ENCODE measurements around the gene CYP2E1. TPM values are rescaled to one million over a fixed set of nuclear protein-coding genes. Genes with fewer than 3 reads are reported as not detected.

The CYP2E1 gene
- total and polyA plus RNA-seq, 2 donors from 2014 or later: 2.9 to 3.4 TPM

- no peak for FAIRE-seq
- H3K27me3 ChIP-seq (ENCODE audit: control insufficient read depth, insufficient read depth, low read length): no peaks in the 10 kb centered on the region
- no peak for TF ChIP-seq CTCF (IDR thresholded peaks at IDR 0.05; ENCODE audit: borderline replicate concordance, extremely low read depth, insufficient read depth)
- H3K9me3 ChIP-seq (ENCODE audit: control insufficient read depth in 2 of 3, insufficient read depth in 1 of 3, low read length in 3 of 3): peaks cover 0 to 31% (median 2%) of the 10 kb centered on the region in 3 donors
- no peak overlapping the region for H3K4me3 ChIP-seq (ENCODE audit: low read length in 3 of 3)
- no peak for DNase-seq
- no peak overlapping the region for H3K9ac ChIP-seq (ENCODE audit: low read length in 3 of 3)
- intact Hi-C loops (cut with DNase I): no loop called here
- H3K4me1 ChIP-seq (ENCODE audit: control insufficient read depth in 2 of 3, insufficient read depth in 2 of 3, low read depth in 1 of 3, low read length in 3 of 3): no peaks in the 10 kb centered on the region
- no peak overlapping the region for H3K27ac ChIP-seq (ENCODE audit: low read depth in 2 of 2, low read length in 2 of 2)
- H3K36me3 ChIP-seq (ENCODE audit: control insufficient read depth in 2 of 3, insufficient read depth in 3 of 3, low read length in 3 of 3): no peaks in the 10 kb centered on the region
Observed at GRCh38 chr10:133484818-133485217, 42.3 kb upstream of the CYP2E1 start.

DNA sequence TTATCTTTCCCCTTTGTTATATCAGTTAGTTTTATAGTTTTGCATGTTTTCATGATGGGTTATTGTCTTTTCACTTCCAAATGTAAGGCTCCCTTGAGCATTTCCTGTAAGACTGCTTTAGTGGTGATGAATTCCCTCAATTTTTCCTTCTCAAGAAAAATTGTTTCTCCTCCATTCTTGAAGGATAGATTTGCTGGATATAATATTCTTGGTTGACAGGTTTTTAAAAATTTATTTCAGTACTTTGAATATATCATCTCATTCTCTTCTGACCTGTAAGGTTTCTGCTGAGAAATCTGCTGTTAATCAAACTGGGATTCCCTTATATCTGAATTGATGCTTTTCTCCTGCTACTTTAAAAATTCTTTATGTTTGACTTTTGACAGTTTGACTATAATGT is 40.1 kb upstream of the CYP2E1 start:
- FAIRE-seq (no peak), DNase-seq (no peak)

GRCh38 chr10:133488354-133488753 is 38.8 kb upstream of the CYP2E1 start:
- Histone ChIP-seq H3K4me1 (ENCODE audit: control insufficient read depth in 2 of 3, insufficient read depth in 2 of 3, low read depth in 1 of 3, low read length in 3 of 3) (no peaks in the 10 kb centered on the region), H3K9ac (ENCODE audit: low read length in 3 of 3) (no peak overlapping the region), H3K27ac (ENCODE audit: low read depth in 2 of 2, low read length in 2 of 2) (no peak overlapping the region), H3K27me3 (ENCODE audit: control insufficient read depth, insufficient read depth, low read length) (no peaks in the 10 kb centered on the region), H3K4me3 (ENCODE audit: low read length in 3 of 3) (no peak overlapping the region), H3K36me3 (ENCODE audit: control insufficient read depth in 2 of 3, insufficient read depth in 3 of 3, low read length in 3 of 3) (no peaks in the 10 kb centered on the region), H3K9me3 (ENCODE audit: control insufficient read depth in 2 of 3, insufficient read depth in 1 of 3, low read length in 3 of 3) (peaks cover 0 to 26% (median 0%) of the 10 kb centered on the region in 3 donors)
- DNase-seq (no peak), FAIRE-seq (no peak)
- intact Hi-C loops (cut with DNase I): no loop called here
- no peak for TF ChIP-seq CTCF (IDR thresholded peaks at IDR 0.05; ENCODE audit: borderline replicate concordance, extremely low read depth, insufficient read depth)

More for the DNA sequence above, 40.1 kb upstream of the CYP2E1 start:
- H3K9ac ChIP-seq (ENCODE audit: low read length in 3 of 3): no peak overlapping the region
- no peak overlapping the region for H3K4me3 ChIP-seq (ENCODE audit: low read length in 3 of 3)
- H3K36me3 ChIP-seq (ENCODE audit: control insufficient read depth in 2 of 3, insufficient read depth in 3 of 3, low read length in 3 of 3): no peaks in the 10 kb centered on the region
- no peak for TF ChIP-seq CTCF (IDR thresholded peaks at IDR 0.05; ENCODE audit: borderline replicate concordance, extremely low read depth, insufficient read depth)
- intact Hi-C loops (cut with DNase I): no loop called here
- H3K4me1 ChIP-seq (ENCODE audit: control insufficient read depth in 2 of 3, insufficient read depth in 2 of 3, low read depth in 1 of 3, low read length in 3 of 3): no peaks in the 10 kb centered on the region
- no peaks in the 10 kb centered on the region for H3K27me3 ChIP-seq (ENCODE audit: control insufficient read depth, insufficient read depth, low read length)
- H3K9me3 ChIP-seq (ENCODE audit: control insufficient read depth in 2 of 3, insufficient read depth in 1 of 3, low read length in 3 of 3): peaks cover 0 to 31% (median 2%) of the 10 kb centered on the region in 3 donors
- H3K27ac ChIP-seq (ENCODE audit: low read depth in 2 of 2, low read length in 2 of 2): no peak overlapping the region

Data from kidney (tissue), 14 donors.